GM12873 (cell line): ENCODE measurements around the gene ZNF331.

Experiments used
- TF ChIP-seq, protein P1 (sequence below): IDR thresholded peaks from 2 replicates; pipeline ENCODE4 v1.5.1; 2012; ENCODE audit warnings: low read depth, mild to moderate bottlenecking, moderate library complexity, low read length, control low read depth; ENCODE audit not compliant: insufficient read depth; ENCODE audit errors: missing control alignments

Gene ZNF331

DNA sequence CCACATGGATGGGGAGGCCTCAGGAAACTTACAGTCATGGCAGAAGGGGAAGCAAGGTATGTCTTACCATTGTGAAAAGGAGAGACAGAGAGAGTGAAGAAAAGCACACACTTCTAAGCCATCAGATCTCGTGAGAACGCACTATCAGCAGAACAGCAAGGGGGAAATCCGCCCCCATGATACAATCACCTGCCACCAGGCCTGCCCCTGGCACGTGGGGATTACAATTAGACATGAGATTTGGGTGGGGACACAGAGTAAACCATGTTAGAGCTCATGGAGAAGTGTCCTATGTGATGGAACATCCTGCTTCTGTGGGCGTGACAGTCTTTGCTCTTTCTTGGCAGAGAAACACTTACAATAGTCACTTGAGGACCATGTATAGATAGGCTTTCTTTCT lies 28.1 kb upstream of the ZNF331 start:
- TF ChIP-seq, protein P1, sequence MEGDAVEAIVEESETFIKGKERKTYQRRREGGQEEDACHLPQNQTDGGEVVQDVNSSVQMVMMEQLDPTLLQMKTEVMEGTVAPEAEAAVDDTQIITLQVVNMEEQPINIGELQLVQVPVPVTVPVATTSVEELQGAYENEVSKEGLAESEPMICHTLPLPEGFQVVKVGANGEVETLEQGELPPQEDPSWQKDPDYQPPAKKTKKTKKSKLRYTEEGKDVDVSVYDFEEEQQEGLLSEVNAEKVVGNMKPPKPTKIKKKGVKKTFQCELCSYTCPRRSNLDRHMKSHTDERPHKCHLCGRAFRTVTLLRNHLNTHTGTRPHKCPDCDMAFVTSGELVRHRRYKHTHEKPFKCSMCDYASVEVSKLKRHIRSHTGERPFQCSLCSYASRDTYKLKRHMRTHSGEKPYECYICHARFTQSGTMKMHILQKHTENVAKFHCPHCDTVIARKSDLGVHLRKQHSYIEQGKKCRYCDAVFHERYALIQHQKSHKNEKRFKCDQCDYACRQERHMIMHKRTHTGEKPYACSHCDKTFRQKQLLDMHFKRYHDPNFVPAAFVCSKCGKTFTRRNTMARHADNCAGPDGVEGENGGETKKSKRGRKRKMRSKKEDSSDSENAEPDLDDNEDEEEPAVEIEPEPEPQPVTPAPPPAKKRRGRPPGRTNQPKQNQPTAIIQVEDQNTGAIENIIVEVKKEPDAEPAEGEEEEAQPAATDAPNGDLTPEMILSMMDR, result no peak

DNA sequence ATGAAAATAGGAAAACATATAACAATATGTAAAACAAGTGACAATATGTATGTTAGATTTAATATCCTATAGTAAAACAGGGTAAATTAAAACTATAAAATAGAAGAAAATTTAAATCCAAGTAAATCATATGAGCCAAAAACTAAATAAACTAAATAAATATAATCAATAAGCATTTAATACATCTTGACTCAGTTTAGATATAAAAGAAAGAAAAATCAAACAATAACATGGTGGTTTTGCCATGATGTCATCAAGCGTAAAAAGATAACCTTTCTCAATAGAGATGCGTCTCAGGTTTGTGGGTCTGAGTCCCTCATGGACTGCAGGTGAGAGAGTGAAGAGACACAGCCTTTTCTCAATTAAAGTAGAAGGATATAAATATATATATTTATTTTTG lies 26.6 kb upstream of the ZNF331 start:
- TF ChIP-seq, protein P1, result no peak

DNA sequence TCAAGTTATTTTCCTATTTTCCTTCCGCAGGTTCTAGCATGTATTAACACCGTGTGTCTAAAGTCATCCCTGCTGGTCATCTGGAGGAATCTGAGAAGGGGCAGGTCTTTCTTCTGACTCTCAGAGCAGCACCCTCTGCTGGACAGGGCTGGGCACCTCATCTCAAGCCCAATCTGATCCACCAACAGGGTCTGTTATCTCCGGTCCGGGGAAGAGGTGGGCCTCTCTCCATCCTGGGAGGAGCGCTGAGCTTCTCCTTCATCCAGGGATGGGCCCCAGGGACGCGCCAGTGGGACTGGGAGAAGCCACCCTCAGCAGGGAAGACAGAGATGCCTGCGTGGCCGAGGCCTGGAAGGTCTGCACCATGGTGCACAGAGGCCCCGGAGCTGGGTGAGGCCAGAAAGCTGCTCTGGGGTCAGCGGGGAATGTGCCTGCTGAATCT lies 26.0 kb upstream of the ZNF331 start:
- TF ChIP-seq, protein P1, result peak; percentile 52

DNA sequence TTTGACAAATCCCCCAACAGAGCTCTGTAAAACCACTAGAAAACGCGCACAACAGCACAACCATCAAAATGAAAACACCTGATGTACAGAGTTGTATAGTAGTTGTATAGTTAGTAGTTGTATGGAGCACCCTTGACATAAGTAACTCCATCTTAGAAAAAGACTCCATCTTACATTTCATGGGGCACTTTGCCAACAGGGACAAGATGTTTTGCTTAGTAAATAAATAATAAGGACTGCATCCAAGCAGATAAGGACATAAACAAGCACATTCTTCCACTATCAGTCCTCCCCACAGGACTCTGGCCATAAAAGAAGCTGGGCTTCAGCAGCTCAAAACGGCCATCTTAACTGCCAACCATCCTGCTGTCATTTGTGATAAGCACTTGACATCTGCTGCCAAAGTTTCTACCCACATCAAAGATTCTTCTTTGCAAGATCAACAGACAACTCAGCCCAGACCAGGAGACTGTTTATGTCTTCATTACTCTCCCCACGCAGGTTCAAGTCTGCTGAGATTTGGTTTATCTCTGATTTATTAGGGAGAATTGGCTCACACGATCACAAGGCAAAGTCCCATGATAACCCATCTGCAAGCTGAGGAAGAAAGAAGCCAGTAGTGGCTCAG lies 20.7 kb upstream of the ZNF331 start:
- TF ChIP-seq, protein P1, result no peak

DNA sequence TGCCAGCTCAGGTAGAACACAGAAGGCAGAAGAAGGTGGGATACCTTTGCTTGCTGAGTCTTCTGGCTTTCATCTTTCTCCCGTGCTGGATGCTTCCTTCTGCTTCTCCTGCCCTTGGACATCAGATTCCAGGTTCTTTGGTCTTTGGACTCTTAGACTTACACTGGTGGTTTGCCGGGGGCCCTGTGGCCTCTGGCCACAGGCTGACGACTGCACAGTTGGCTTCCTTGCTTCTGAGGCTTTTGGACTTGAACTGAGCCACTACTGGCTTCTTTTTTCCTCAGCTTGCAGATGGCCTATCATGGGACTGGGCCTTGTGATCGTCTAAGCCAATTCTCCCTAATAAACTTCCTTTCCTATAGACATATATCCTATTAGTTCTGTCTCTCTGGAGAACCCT lies 19.8 kb upstream of the ZNF331 start:
- TF ChIP-seq, protein P1, result no peak

DNA sequence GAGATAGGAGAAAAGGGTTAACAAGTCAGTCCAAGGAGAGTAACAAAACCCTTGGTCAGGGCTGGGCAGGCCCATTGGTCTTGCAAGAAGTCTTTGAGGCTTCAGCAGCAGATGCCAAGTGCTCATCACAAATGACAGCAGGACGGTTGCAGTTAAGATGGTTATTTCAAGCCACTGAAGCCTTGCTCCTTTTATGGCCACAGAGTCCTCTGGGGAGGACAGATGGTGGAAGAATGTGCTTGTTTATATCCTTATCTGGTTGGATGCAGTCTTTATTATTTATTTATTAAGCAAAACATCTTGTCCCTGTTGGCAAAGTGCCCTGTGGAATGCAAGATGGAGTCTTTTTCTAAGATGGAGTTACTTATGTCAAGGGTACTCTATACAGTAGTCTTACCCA lies 19.2 kb upstream of the ZNF331 start:
- TF ChIP-seq, protein P1, result no peak

DNA sequence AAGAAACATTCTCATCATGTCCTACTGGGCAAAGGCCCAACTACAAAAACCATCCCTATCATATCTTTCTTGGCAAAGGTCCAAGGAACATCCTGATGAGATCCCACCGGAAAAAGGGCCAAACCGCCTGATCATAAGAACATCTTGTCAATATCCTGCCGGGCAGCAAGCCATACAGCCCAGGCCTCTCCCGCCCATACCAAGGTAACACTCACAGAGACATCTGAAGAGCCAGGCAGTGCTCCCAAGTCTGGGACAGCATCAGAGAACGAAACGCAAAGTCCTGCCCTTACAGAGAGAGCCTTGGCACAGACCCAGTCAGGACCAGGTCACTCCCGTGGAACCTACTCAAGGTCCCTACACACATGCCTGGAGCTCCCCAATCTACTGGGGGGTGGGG lies 18.5 kb upstream of the ZNF331 start:
- TF ChIP-seq, protein P1, result no peak
